GM23338 (cell line): ENCODE data around the gene OSBPL6.

ENCODE experiments used
- CREB1 ChIP-seq: fragments of 250-450 bp; sonication (Bioruptor Pico); IDR thresholded peaks from 2 replicates; pipeline ENCODE4 v1.5.0; 2020; ENCODE audit warnings: low read depth, mild to moderate bottlenecking, moderate library complexity
- CTCF ChIP-seq, 2 experiments: fragments of 200-600 bp in 1 of 2; sonication (generic) in 1 of 2; conservative IDR thresholded peaks; 2 replicates each; pipeline versions ENCODE4 v1.5.1 to v1.6.1; 2016 to 2017; ENCODE audit warnings: antibody characterized with exemption in 2 of 2, low read depth in 2 of 2, mild to moderate bottlenecking in 2 of 2, moderate library complexity in 1 of 2
- ETS1 ChIP-seq: IDR thresholded peaks from 2 replicates; pipeline ENCODE4 v1.6.1; 2016; ENCODE audit warnings: antibody characterized with exemption
- EZH2 ChIP-seq: fragments of 200-600 bp; sonication (generic); IDR thresholded peaks from one replicate; pipeline ENCODE4 v1.8.0; 2017; ENCODE audit warnings: antibody characterized with exemption, mild to moderate bottlenecking, low read depth; ENCODE audit not compliant: unreplicated experiment
- EZH2phosphoT487 ChIP-seq: fragments of 200-600 bp; sonication (generic); IDR thresholded peaks from one replicate; pipeline ENCODE4 v1.8.1; 2018; ENCODE audit warnings: antibody characterized with exemption; ENCODE audit not compliant: unreplicated experiment
- JUNB ChIP-seq: IDR thresholded peaks from one replicate; pipeline ENCODE4 v1.6.1; 2016; ENCODE audit warnings: antibody characterized with exemption; ENCODE audit not compliant: unreplicated experiment
- NANOG ChIP-seq: IDR thresholded peaks from 2 replicates; pipeline ENCODE4 v1.6.1; 2016; ENCODE audit warnings: antibody characterized with exemption, borderline replicate concordance
- POLR2AphosphoS5 ChIP-seq: IDR thresholded peaks from 2 replicates; pipeline ENCODE4 v1.6.1; 2016; ENCODE audit warnings: antibody characterized with exemption, low read depth
- REST ChIP-seq: IDR thresholded peaks from one replicate; pipeline ENCODE4 v1.6.1; 2018; ENCODE audit warnings: antibody characterized with exemption; ENCODE audit not compliant: unreplicated experiment
- STAT1 ChIP-seq: IDR thresholded peaks from one replicate; pipeline ENCODE4 v1.6.1; 2016; ENCODE audit warnings: antibody characterized with exemption; ENCODE audit not compliant: unreplicated experiment
- ZNF114 ChIP-seq: fragments of 250-450 bp; sonication (Bioruptor Pico); IDR thresholded peaks from 2 replicates; pipeline ENCODE4 v1.5.0; 2020; ENCODE audit warnings: mild to moderate bottlenecking, moderate library complexity
- ZNF331 ChIP-seq: fragments of 250-450 bp; sonication (Bioruptor Pico); IDR thresholded peaks from 2 replicates; pipeline ENCODE4 v1.5.0; 2020; ENCODE audit warnings: low read depth, mild to moderate bottlenecking, moderate library complexity
- ZNF462 ChIP-seq: fragments of 250-450 bp; sonication (Bioruptor Pico); IDR thresholded peaks from 2 replicates; pipeline ENCODE4 v1.5.0; 2020; ENCODE audit warnings: mild to moderate bottlenecking, moderate library complexity

GRCh38 chr2:178211460-178211859 lies 17.1 kb downstream of the OSBPL6 start:
- no peak for TF ChIP-seq CTCF (conservative IDR thresholded peaks at IDR 0.05; ENCODE audit: low read depth in 2 of 2)
- no peak for TF ChIP-seq EZH2phosphoT487
- no peak for TF ChIP-seq POLR2AphosphoS5
- no peak for TF ChIP-seq REST
- TF ChIP-seq EZH2 = no peak
- no peak for TF ChIP-seq ZNF114 (CRISPR knock-in tag)
- TF ChIP-seq CREB1 = no peak
- TF ChIP-seq ETS1 = no peak
- TF ChIP-seq JUNB = no peak
- TF ChIP-seq ZNF331 (CRISPR knock-in tag) = no peak
- TF ChIP-seq NANOG = no peak
- no peak for TF ChIP-seq ZNF462 (CRISPR knock-in tag)
- no peak for TF ChIP-seq STAT1
